HCT116 (cell line): ENCODE data around the gene SCUBE2. TPM values are rescaled to one million over a fixed set of nuclear protein-coding genes. Genes with fewer than 3 reads are reported as not detected.

Source experiments
- ATAC-seq: fragments of 200-7000 bp; cut with Tn5 transposase; 2 replicates; pipeline ENCODE4 v1.9.1; 2020; ENCODE audit warnings: mild to moderate bottlenecking, moderate library complexity
- BruUV-seq: library from RNA; stranded (reverse); fragments of 400-500 nt; replicated peaks from 2 replicates; lab custom pipeline; 2021; lab: Mats Ljungman, UMichigan
- CTCF ChIA-PET: fragments of 300-600 bp; sonication (Branson Sonifier 250); formaldehyde crosslinking; loops from one replicate; lab custom pipeline; 2021; ENCODE audit warnings: antibody characterized with exemption; lab: Charles Lee
- POLR2A ChIA-PET: fragments of 300-600, 350-600 bp; sonication (Branson Sonifier 250); formaldehyde crosslinking; loops from one replicate; lab custom pipeline; 2021; ENCODE audit warnings: antibody characterized with exemption; lab: Charles Lee
- RAD21 ChIA-PET, 2 experiments: fragments of 300-600 bp; sonication (Branson Sonifier 250); formaldehyde crosslinking; loops; one replicate each; lab custom pipeline; 2023; ENCODE audit warnings: low total read pairs in 2 of 2; ENCODE audit not compliant: uncharacterized antibody in 2 of 2, unreplicated experiment in 2 of 2, low non-redundant PET in 1 of 2; lab: Charles Lee
- DNase-seq: peaks from one replicate; pipeline ENCODE4 v3.0.0-alpha.2; 2010; ENCODE audit warnings: low read depth, low spot score
- H2AFZ ChIP-seq: fragments of 200-600 bp; shearing (Covaris generic), sonication (generic); 2 replicates; pipeline ENCODE4 v1.6.1; 2017; ENCODE audit warnings: low read depth, mixed run types, mixed read lengths, antibody characterized with exemption, low read length; ENCODE audit not compliant: poor library complexity, severe bottlenecking
- H3K27ac ChIP-seq: 2 replicates; pipeline ENCODE4 v1.5.1; 2012; ENCODE audit warnings: low read depth, low read length
- H3K27me3 ChIP-seq: fragments of 200-600 bp; sonication (generic); 2 replicates; pipeline ENCODE4 v1.6.1; 2016; ENCODE audit warnings: mixed run types, low read length, mixed read lengths; ENCODE audit not compliant: insufficient read depth
- H3K36me3 ChIP-seq, 2 experiments: fragments of 200-500 bp in 1 of 2; fragments of 200-600 bp in 1 of 2; sonication (Bioruptor generic) in 1 of 2; sonication (generic) in 1 of 2; 2 replicates each; pipeline versions ENCODE4 v1.5.1 to v1.6.1; 2014 to 2016; ENCODE audit warnings: low read length in 2 of 2, inconsistent platforms in 1 of 2, mixed read lengths in 1 of 2, mixed run types in 1 of 2; ENCODE audit not compliant: insufficient read depth in 2 of 2, control insufficient read depth in 1 of 2
- H3K4me1 ChIP-seq, 2 experiments: fragments of 200-600 bp in 1 of 2; sonication (generic) in 1 of 2; 2 replicates each; pipeline versions ENCODE4 v1.5.1 to v1.6.1; 2012 to 2017; ENCODE audit warnings: low read length in 2 of 2, inconsistent platforms in 1 of 2, mild to moderate bottlenecking in 1 of 2, mixed read lengths in 1 of 2, mixed run types in 1 of 2, moderate library complexity in 1 of 2; ENCODE audit not compliant: insufficient read depth in 2 of 2, control insufficient read depth in 1 of 2
- H3K4me2 ChIP-seq: fragments of 200-600 bp; sonication (generic); 2 replicates; pipeline ENCODE4 v1.6.1; 2017; ENCODE audit warnings: mixed run types, low read length, mixed read lengths
- H3K4me3 ChIP-seq, 2 experiments: fragments of 200-600 bp in 1 of 2; sonication (generic) in 1 of 2; replicated peaks in 1 of 2; 2 replicates each; pipeline ENCODE4 v1.5.1; 2011 to 2016; ENCODE audit warnings: low read length in 2 of 2, control low read depth in 1 of 2, low read depth in 1 of 2, mild to moderate bottlenecking in 1 of 2, mixed read lengths in 1 of 2, mixed run types in 1 of 2
- H3K79me2 ChIP-seq: fragments of 200-600 bp; sonication (generic); 2 replicates; pipeline ENCODE4 v1.6.1; 2017; ENCODE audit warnings: mild to moderate bottlenecking, mixed run types, low read length, moderate library complexity, mixed read lengths; ENCODE audit not compliant: insufficient read depth
- H3K9ac ChIP-seq: fragments of 200-600 bp; sonication (generic); 2 replicates; pipeline ENCODE4 v1.6.1; 2016; ENCODE audit warnings: low read length, mixed read lengths
- H3K9me2 ChIP-seq: fragments of 200-600 bp; sonication (generic), shearing (Covaris generic); 2 replicates; pipeline ENCODE4 v1.6.1; 2017; ENCODE audit warnings: mixed run types, mild to moderate bottlenecking, moderate library complexity; ENCODE audit not compliant: insufficient read depth
- H3K9me3 ChIP-seq, 2 experiments: fragments of 200-500 bp in 1 of 2; fragments of 200-600 bp in 1 of 2; sonication (Bioruptor generic) in 1 of 2; sonication (generic) in 1 of 2; 2 replicates each; pipeline ENCODE4 v1.6.1; 2014 to 2017; ENCODE audit warnings: low read length in 2 of 2, mixed read lengths in 2 of 2, inconsistent platforms in 1 of 2, low read depth in 1 of 2, mild to moderate bottlenecking in 1 of 2, mixed run types in 1 of 2, moderate library complexity in 1 of 2; ENCODE audit not compliant: control insufficient read depth in 1 of 2, insufficient read depth in 1 of 2
- H4K20me1 ChIP-seq: fragments of 200-600 bp; sonication (generic), shearing (Covaris generic); 2 replicates; pipeline ENCODE4 v1.6.1; 2017; ENCODE audit warnings: mixed run types, mild to moderate bottlenecking, moderate library complexity; ENCODE audit not compliant: insufficient read depth
- ATF3 ChIP-seq: IDR thresholded peaks from 2 replicates; pipeline ENCODE4 v1.6.1; 2012
- ELF1 ChIP-seq: IDR thresholded peaks from 2 replicates; pipeline ENCODE4 v1.6.1; 2012; ENCODE audit warnings: low read depth, borderline replicate concordance
- EZH2phosphoT487 ChIP-seq: fragments of 200-600 bp; IDR thresholded peaks from 2 replicates; pipeline ENCODE4 v1.6.1; 2018; ENCODE audit warnings: antibody characterized with exemption, borderline replicate concordance
- POLR2A ChIP-seq: IDR thresholded peaks from 2 replicates; pipeline ENCODE4 v1.7.0; 2011; ENCODE audit warnings: borderline replicate concordance; ENCODE audit not compliant: insufficient read depth, insufficient read length; ENCODE audit errors: extremely low read depth
- POLR2AphosphoS5 ChIP-seq: IDR thresholded peaks from 2 replicates; pipeline ENCODE4 v1.6.1; 2011; ENCODE audit warnings: mild to moderate bottlenecking, low read depth, low read length, moderate library complexity
- SP1 ChIP-seq: IDR thresholded peaks from 2 replicates; pipeline ENCODE4 v1.6.1; 2012; ENCODE audit warnings: low read depth
- TCF7L2 ChIP-seq: IDR thresholded peaks from 2 replicates; pipeline ENCODE4 v1.7.0; 2011; ENCODE audit warnings: borderline replicate concordance, inconsistent platforms; ENCODE audit not compliant: insufficient read depth, insufficient read length; ENCODE audit errors: extremely low read depth
- YY1 ChIP-seq: IDR thresholded peaks from 2 replicates; pipeline ENCODE4 v1.6.1; 2011; ENCODE audit warnings: low read length, low read depth, moderate library complexity, mild to moderate bottlenecking; ENCODE audit not compliant: insufficient replicate concordance; ENCODE audit errors: extremely low read depth
- intact Hi-C: fragments of 100-400 bp; cut with micrococcal nuclease; formaldehyde crosslinking; loops from 2 replicates; pipeline ENCODE4 v1.10.0; 2022
- total RNA-seq: library from RNA; stranded (reverse); gene quantifications from one replicate; pipeline ENCODE4 v1.2.1, GENCODE V29; 2021; ENCODE audit not compliant: unreplicated experiment
- TF ChIP-seq, protein P1 (sequence below): IDR thresholded peaks from 2 replicates; pipeline ENCODE4 v1.6.1; 2012

SCUBE2 gene
- total RNA-seq, 1 experiment from 2014 or later: 1.3 TPM

GRCh38 chr11:9037963-9038362, 53.4 kb downstream of the SCUBE2 start (continued):
- TF ChIP-seq ATF3: no peak
- TF ChIP-seq, all 23 proteins: peak for 0

- no peaks in the 10 kb centered on the region for H4K20me1 ChIP-seq
- no peak overlapping the region for H3K9ac ChIP-seq
- no peak overlapping the region for H3K4me2 ChIP-seq
- no peak overlapping the region for H3K27ac ChIP-seq
- H3K9me2 ChIP-seq: no peaks in the 10 kb centered on the region
- no peaks in the 10 kb centered on the region for H3K9me3 ChIP-seq
- H3K79me2 ChIP-seq: no peaks in the 10 kb centered on the region
- ATAC-seq (no peak), DNase-seq (no peak)
- peaks cover 0 to 22% of the 10 kb centered on the region in 2 experiments; a peak in 2 of 4 replicates for H3K4me1 ChIP-seq
- no peak overlapping the region for H2AFZ ChIP-seq
- H3K4me3 ChIP-seq: no peak overlapping the region
- ChIA-PET RAD21 (no interaction called here), CTCF (interaction anchor here (1.0 to 1.7 kb wide), 2 partner anchors 22 to 24 kb away, joined by 3 to 5 read pairs; no protein-coding TSS in a partner anchor), POLR2A (no interaction called here)
- BruUV-seq: no TSS peak
- H3K36me3 ChIP-seq: no peaks in the 10 kb centered on the region
- no peaks in the 10 kb centered on the region for H3K27me3 ChIP-seq
- intact Hi-C loops: no loop called here
- TF ChIP-seq POLR2AphosphoS5: no peak
- no peak for TF ChIP-seq YY1
- no peak for TF ChIP-seq ELF1
- TF ChIP-seq, protein P1, sequence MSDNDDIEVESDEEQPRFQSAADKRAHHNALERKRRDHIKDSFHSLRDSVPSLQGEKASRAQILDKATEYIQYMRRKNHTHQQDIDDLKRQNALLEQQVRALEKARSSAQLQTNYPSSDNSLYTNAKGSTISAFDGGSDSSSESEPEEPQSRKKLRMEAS: no peak
- TF ChIP-seq TCF7L2: no peak
- TF ChIP-seq POLR2A: no peak
- no peak for TF ChIP-seq SP1
- TF ChIP-seq EZH2phosphoT487: no peak
- TF ChIP-seq ATF3: no peak
Observed at GRCh38 chr11:9037046-9037780, 54.2 kb downstream of the SCUBE2 start.
